Small intestine (tissue), 7 donors: ENCODE data around the gene HOXD11. TPM values are rescaled to one million over a fixed set of nuclear protein-coding genes. Genes with fewer than 3 reads are reported as not detected.

Experiments
- DNase-seq, 2 donors: peaks; one replicate each; pipeline versions ENCODE4 v3.0.0 to v3.0.0-alpha.2; 2013
- FAIRE-seq: peaks from 2 replicates; lab custom pipeline; 2012; peaks lifted over from hg19 to GRCh38; lab: Jason Lieb, UNC
- H3K27ac ChIP-seq, 3 donors: one replicate each; pipeline ENCODE4 v1.5.1; 2013; ENCODE audit warnings: low read length in 2 of 3, mild to moderate bottlenecking in 2 of 3, control low read depth in 1 of 3, inconsistent platforms in 1 of 3, low read depth in 1 of 3, moderate library complexity in 1 of 3
- H3K27me3 ChIP-seq, 3 donors: one replicate each; pipeline ENCODE4 v1.6.1; 2013; ENCODE audit warnings: low read length in 3 of 3, inconsistent platforms in 1 of 3; ENCODE audit not compliant: control insufficient read depth in 3 of 3, insufficient read depth in 3 of 3
- H3K36me3 ChIP-seq, 3 donors: one replicate each; pipeline ENCODE4 v1.6.1; 2013; ENCODE audit warnings: low read length in 3 of 3, inconsistent platforms in 1 of 3, low read depth in 1 of 3, mild to moderate bottlenecking in 1 of 3, moderate library complexity in 1 of 3; ENCODE audit not compliant: control insufficient read depth in 3 of 3, insufficient read depth in 2 of 3
- H3K4me1 ChIP-seq, 3 donors: one replicate each; pipeline ENCODE4 v1.6.1; 2013; ENCODE audit warnings: low read length in 2 of 3, inconsistent platforms in 1 of 3, low read depth in 1 of 3, mild to moderate bottlenecking in 1 of 3, moderate library complexity in 1 of 3; ENCODE audit not compliant: control insufficient read depth in 3 of 3, insufficient read depth in 2 of 3
- H3K4me3 ChIP-seq, 3 donors: one replicate each; pipeline ENCODE4 v1.5.1; 2013; ENCODE audit warnings: low read length in 3 of 3, control low read depth in 1 of 3, inconsistent platforms in 1 of 3, low read depth in 1 of 3, mild to moderate bottlenecking in 1 of 3, moderate library complexity in 1 of 3
- H3K9me3 ChIP-seq, 2 donors: one replicate each; pipeline ENCODE4 v1.6.1; 2013; ENCODE audit warnings: low read depth in 1 of 2, low read length in 1 of 2; ENCODE audit not compliant: control insufficient read depth in 2 of 2, insufficient read depth in 1 of 2
- WGBS, 3 donors: extraction: QIAGEN DNeasy Blood & Tissue Kit; methylation state at CpG; one replicate each; pipeline ENCODE4 v1.1.7; 2013; 5-methylcytosine and 5-hydroxymethylcytosine counted together
- polyA plus RNA-seq, 4 donors: library from polyadenylated mRNA; stranded (reverse) in 3 of 4; unstranded in 1 of 4; fragments of 200-250 nt in 3 of 4; fragments of 120-200 nt in 1 of 4; gene quantifications; one replicate each; pipeline versions ENCODE4 v1.2.1 to v1.2.3, GENCODE V29; 2013
- donor health status: healthy with polysubstance abuse.
- donor health status: control.
- donor health status: control.
- donor health status: Bipolar disorder and iron deficiency.
- donor health status: healthy.

Gene HOXD11
- polyA plus RNA-seq, 4 donors = not detected

DNA sequence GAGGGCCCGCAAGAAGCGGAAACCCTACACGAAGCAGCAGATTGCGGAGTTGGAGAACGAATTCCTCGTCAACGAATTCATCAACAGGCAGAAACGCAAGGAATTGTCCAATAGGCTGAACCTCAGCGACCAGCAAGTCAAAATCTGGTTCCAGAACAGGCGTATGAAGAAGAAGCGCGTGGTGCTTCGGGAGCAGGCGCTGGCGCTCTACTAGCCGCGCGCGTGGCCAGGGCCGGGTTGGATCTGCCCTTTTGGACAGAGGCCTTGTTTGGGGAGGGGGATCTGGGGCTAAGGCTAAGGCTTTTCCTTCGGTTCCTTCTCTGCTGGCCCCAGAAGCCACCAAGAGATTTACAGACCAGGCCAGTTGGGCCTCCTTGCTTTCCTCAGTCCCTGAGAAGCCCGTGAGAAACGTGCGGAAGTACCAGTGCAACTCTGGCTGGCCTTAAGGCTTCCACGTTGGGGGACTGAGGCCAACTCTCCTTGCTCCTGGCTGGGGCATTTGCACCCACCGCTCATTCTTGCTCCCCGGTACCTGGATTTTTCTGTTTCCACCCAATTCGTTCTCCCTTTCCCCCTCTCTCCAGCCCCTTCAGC lies 6.4 kb upstream of the HOXD11 start:
- Histone ChIP-seq H3K4me3 (no peak overlapping the region), H3K27ac (no peak overlapping the region), H3K36me3 (no peaks in the 10 kb centered on the region), H3K9me3 (peaks cover 0 to 6% of the 10 kb centered on the region in 2 donors), H3K4me1 (peaks cover 0 to 9% (median 3%) of the 10 kb centered on the region in 3 donors), H3K27me3 (peaks cover 8 to 100% (median 86%) of the 10 kb centered on the region in 3 donors)
- FAIRE-seq = no peak
- whole genome bisulfite sequencing, 3 donors = 10 to 28% (median 19%) methylated on average over 28 of the region's 28 CpGs
- DNase-seq = no peak

DNA sequence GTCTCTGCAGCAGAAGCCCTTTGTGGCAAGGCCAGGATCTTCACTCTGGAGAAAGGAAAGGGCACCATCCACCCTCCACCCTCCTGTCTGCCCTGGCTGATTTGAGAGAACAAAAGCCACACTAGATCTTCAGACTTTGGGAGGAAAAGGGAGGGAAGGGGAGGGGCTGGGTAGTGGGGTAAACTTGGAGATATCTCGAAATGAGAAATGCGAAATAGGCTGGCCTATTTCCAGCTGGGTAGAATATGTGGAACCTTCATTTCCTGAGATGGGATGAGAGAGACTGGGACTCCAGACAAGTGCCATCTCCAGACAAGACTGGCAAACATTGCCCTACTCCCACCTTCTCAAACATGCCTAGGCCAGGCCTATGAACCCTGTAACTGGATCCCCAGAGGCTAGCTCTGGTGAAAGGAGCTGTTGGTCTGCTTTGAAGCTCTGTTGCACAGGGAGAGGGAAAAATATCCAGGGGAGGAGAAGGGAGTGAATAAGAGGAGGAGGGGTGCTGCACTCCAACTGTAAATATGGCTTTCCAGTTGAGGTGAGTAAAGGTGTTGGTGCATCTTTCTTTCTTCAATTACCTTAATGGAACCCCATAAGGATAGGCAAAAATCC lies 5.8 kb upstream of the HOXD11 start:
- no peak overlapping the region for H3K4me3 ChIP-seq
- no peak for FAIRE-seq
- no peak overlapping the region for H3K27ac ChIP-seq
- WGBS, 3 donors = 10 to 22% (median 16%) methylated on average over 2 of the region's 2 CpGs
- H3K9me3 ChIP-seq = peaks cover 0 to 6% of the 10 kb centered on the region in 2 donors
- H3K27me3 ChIP-seq = peaks cover 8 to 100% (median 89%) of the 10 kb centered on the region in 3 donors
- H3K4me1 ChIP-seq = peaks cover 0 to 9% (median 3%) of the 10 kb centered on the region in 3 donors
- no peak for DNase-seq
- H3K36me3 ChIP-seq = no peaks in the 10 kb centered on the region

- H3K27ac ChIP-seq = no peak overlapping the region
- H3K27me3 ChIP-seq = peaks cover 8 to 99% (median 85%) of the 10 kb centered on the region in 3 donors
- no peak overlapping the region for H3K4me3 ChIP-seq
- DNase-seq (no peak), FAIRE-seq (no peak)
- H3K36me3 ChIP-seq = no peaks in the 10 kb centered on the region
- H3K4me1 ChIP-seq = peaks cover 0 to 7% (median 3%) of the 10 kb centered on the region in 3 donors
- WGBS, 3 donors = 22 to 33% (median 28%) methylated on average over 5 of the region's 5 CpGs
- peaks cover 0 to 6% of the 10 kb centered on the region in 2 donors for H3K9me3 ChIP-seq
These were observed 5.2 kb upstream of the HOXD11 start for GRCh38 chr2:176101842-176102241.

DNA sequence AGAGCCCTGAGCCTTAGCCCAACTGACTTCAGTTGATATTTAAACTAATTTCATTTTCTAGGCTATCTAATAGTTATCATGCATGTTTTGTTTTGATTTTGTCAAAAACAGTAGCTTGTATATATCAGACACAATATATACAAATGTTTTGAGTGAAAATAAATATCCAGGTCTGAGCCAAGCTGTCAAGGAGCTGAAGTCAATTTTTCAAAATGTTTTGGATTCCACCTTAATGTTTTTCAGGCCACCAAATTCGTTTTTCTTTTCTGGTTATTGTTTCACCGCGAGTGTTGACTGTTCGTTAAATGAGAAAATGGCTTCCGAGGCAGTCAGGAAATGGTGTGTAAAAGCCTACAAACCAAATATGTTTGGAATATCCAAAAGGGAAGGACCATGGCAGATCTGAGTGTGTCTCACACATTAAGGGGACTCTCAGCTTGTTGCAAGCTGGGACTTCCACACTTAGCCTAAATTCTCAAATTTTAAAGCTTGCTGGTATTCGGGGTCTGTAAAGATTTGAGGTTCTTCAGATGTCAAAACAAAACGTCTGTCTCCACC lies 4.7 kb upstream of the HOXD11 start:
- FAIRE-seq = no peak
- peaks cover 0 to 1% (median 0%) of the 10 kb centered on the region in 3 donors for H3K4me1 ChIP-seq
- no peak for DNase-seq
- no peak overlapping the region for H3K4me3 ChIP-seq
- H3K9me3 ChIP-seq = peaks cover 0 to 6% of the 10 kb centered on the region in 2 donors
- no peaks in the 10 kb centered on the region for H3K36me3 ChIP-seq
- peaks cover 12 to 98% (median 85%) of the 10 kb centered on the region in 3 donors for H3K27me3 ChIP-seq
- H3K27ac ChIP-seq = no peak overlapping the region
- 15 to 17% (median 16%) methylated on average over 7 of the region's 7 CpGs for WGBS, 3 donors

- no peaks in the 10 kb centered on the region for H3K36me3 ChIP-seq
- no peak for FAIRE-seq
- no peak overlapping the region for H3K27ac ChIP-seq
- peaks cover 0 to 6% of the 10 kb centered on the region in 2 donors for H3K9me3 ChIP-seq
- H3K27me3 ChIP-seq = peaks cover 16 to 92% (median 77%) of the 10 kb centered on the region in 3 donors
- WGBS, 3 donors = 20 to 33% (median 20%) methylated on average over 7 of the region's 7 CpGs
- no peak for DNase-seq
- H3K4me3 ChIP-seq = no peak overlapping the region
- no peaks in the 10 kb centered on the region for H3K4me1 ChIP-seq
These were observed 3.9 kb upstream of the HOXD11 start for GRCh38 chr2:176103194-176103593.

DNA sequence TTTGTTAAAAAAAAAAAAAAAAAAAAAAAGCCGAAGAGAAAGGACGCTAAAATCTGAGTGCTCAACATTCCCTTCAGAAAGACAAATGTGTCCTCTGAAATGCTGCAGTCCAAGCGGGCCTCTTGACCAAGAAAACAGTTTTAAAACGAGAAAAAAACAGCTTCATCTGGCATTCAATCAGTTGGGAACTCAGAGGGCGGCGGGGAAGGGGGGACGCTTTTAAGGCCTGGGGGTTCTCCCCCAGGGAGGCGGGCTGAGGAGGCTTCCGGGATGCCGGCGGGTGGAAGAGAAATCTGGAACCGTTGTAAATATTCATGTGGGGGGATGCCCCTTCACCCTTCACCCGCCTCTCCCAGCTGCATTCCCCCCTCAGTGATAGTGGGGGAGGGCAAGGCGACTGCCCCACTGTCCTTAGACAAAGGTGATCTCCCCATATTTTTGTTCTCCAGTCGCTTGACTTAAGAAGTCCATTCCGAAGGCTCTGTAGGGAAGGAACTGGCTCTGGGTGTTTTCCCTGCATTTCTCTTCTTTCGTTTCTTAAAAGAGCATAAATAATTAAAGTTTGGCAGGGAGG lies 3.3 kb upstream of the HOXD11 start:
- H3K4me1 ChIP-seq = no peaks in the 10 kb centered on the region
- peak overlapping the region in 1 of 3 donors; percentile 42 for H3K27ac ChIP-seq
- no peaks in the 10 kb centered on the region for H3K36me3 ChIP-seq
- H3K9me3 ChIP-seq = peaks cover 0 to 6% of the 10 kb centered on the region in 2 donors
- DNase-seq = no peak
- peaks cover 16 to 91% (median 74%) of the 10 kb centered on the region in 3 donors for H3K27me3 ChIP-seq
- 6 to 12% (median 9%) methylated on average over 17 of the region's 17 CpGs for WGBS, 3 donors
- H3K4me3 ChIP-seq = peak overlapping the region in 1 of 3 donors; percentile 32
- FAIRE-seq = no peak

GRCh38 chr2:176104316-176105077 lies 2.6 kb upstream of the HOXD11 start:
- Histone ChIP-seq H3K4me3 (peak overlapping the region in 2 of 3 donors; percentile 24 to 32), H3K27ac (peak overlapping the region in 1 of 3 donors; percentile 63), H3K27me3 (peaks cover 16 to 91% (median 72%) of the 10 kb centered on the region in 3 donors), H3K9me3 (peaks cover 0 to 6% of the 10 kb centered on the region in 2 donors), H3K36me3 (no peaks in the 10 kb centered on the region), H3K4me1 (no peaks in the 10 kb centered on the region)
- no peak for FAIRE-seq
- no peak for DNase-seq
- 4 to 14% (median 5%) methylated on average over 44 to 56 of the region's 56 CpGs for WGBS, 3 donors
